HG03558 (cell line): ENCODE data around the gene PRDM16.
"Not testable (repeated sequence)": the region's sequence is repeated elsewhere in the genome, so short reads cannot be mapped to it uniquely, and the experiment has no call there.

Source experiments
- ATAC-seq: cut with Tn5 transposase; IDR thresholded peaks from one replicate; pipeline ENCODE4 v1.9.1; 2021; ENCODE audit warnings: moderate number of reproducible peaks; ENCODE audit not compliant: unreplicated experiment; ENCODE audit errors: extremely low read depth

PRDM16 gene

GRCh38 chr1:3151456-3151855, 82.5 kb downstream of the PRDM16 start:
- ATAC-seq: no peak

DNA sequence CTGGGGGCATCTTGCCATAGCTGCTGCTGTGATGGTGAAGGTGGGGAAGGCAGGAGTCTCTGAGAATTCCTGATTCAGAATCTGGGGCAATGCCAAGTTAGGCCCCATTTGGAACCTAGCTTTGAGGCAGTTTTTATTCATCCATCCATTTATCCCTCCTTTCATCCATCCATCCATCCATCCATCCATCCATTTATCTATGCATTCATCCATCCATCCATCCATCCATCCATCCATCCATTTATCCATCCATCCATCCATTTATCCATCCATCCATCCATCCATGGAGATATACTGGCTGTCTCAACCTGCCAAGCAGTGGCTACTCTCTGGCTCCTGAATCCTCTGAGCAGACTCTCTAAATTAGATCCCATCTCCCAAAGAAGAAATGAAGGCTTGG, 83.1 kb downstream of the PRDM16 start:
- no peak for ATAC-seq

DNA sequence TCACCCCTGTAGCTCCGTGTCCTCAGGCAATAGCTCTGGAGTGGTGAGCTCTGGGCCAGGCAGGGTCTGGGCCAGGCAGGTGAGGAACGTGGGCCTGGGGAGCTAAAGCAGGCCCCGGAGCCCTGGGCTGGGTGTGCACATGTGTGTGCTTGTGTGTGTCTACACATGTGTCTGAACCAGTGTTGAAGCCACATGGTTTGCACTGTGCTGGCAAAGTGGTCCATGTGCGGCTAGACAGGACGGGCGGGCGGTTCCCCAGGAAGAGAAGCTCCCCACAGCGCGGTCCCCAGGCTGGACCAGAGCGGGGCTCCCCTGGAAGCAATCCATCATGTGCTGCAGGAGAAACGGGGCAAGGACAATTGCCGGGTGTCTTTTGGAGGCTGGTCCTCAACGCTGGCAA, 84.2 kb downstream of the PRDM16 start:
- no peak for ATAC-seq

GRCh38 chr1:3153902-3154795, 85.1 kb downstream of the PRDM16 start:
- no peak for ATAC-seq

GRCh38 chr1:3155056-3155925, 86.3 kb downstream of the PRDM16 start:
- ATAC-seq: no peak

DNA sequence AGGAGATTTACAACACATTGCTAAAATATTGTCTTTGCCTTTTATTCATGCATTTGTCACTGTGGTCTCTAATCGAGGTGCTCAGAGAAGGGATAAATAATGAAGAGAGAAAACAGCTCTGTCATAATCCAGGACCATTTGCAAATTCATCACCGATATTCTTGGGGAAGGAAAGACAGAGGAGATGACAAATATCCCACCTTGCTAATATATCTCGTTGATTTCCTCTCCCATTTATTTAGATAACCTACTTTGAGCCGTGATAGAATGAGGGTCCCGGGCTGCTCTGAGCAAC, 86.9 kb downstream of the PRDM16 start:
- no peak for ATAC-seq

DNA sequence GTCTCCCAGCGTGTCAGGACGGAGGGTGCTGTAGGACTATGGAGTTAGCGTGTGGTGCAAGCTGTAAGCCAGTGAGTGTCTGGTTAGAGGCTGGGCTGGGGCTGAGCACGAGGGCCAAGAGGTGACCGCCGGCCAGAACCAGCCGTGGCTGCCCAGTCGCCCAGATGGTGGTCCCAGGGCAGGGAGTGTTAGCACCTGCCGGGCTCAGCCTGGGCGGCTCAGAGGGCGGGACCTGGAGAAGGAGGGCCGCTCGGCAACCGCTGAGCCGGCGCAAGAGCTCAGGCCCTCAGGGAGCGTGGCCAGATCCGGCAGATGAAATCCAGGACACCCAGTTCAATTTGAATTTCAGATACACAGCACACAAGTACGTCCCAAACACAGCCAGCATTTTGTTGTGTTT, 87.9 kb downstream of the PRDM16 start:
- no peak for ATAC-seq

DNA sequence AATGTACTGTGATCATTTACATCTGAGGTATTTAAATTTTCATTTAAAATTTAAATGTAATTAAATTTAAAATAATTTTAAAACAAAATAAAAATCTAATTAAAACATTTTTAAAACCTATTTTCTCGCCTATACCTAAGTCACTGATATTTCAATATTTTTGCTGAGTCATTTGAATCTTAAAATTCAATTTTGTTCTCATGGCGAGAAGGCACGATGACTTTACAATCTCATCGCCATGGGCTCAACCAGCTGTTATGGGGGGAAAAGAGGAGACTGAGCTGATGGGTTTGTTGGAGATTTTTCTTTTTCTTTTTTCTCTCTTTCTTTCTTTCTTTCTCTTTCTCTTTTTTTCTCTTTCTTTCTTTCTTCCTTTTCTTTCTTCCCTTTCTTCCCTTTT, 89.3 kb downstream of the PRDM16 start:
- ATAC-seq: no peak

DNA sequence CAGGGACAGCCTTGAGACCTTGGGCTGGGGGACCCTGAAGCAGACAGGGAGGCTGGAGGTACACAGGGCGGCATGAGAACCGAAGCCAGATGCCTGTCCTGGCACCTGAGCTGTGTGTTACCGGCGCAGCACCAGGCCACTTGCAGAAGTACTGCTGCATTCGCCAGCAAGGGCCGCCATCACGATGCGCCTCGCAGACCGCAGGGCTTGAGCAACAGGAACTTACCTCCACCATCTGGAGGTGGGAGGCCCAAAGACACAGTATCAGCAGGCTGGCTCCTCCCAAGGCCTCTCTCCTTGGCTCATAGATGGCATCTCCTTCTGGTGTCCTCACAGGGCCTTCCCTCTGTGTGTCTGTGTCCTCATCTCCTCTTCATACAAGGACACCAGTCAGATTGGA, 90.1 kb downstream of the PRDM16 start:
- no peak for ATAC-seq

GRCh38 chr1:3159996-3160395, 91.0 kb downstream of the PRDM16 start:
- no peak for ATAC-seq

DNA sequence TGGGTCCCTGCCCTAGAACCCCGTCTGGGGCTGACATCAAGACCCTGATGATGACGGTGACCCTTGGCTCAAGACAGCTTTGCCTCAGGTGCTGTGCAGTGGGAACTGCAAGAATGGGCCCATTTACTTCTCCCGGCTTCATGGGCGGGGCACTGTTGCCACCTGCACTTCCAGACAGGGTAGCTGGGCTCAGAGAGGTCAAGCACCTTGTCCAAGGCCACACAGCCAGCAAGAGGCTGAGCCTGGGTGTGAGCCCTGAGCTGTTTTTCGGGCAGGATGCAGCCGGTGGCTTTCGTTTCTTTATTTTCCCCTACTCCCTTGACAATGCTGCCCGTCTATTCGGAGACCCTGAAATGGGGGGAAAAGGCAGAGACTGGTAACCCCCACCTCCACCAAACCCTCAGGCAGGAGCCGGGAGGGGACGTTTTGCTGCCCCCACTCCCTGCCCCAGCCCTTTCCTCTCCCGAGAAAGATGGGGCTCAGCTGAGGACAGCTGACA, 91.7 kb downstream of the PRDM16 start:
- no peak for ATAC-seq

- no peak for ATAC-seq
Observed at GRCh38 chr1:3161176-3161840, 92.3 kb downstream of the PRDM16 start.

GRCh38 chr1:3162322-3162882, 93.4 kb downstream of the PRDM16 start:
- no peak for ATAC-seq

GRCh38 chr1:3163356-3163755, 94.4 kb downstream of the PRDM16 start:
- no peak for ATAC-seq

DNA sequence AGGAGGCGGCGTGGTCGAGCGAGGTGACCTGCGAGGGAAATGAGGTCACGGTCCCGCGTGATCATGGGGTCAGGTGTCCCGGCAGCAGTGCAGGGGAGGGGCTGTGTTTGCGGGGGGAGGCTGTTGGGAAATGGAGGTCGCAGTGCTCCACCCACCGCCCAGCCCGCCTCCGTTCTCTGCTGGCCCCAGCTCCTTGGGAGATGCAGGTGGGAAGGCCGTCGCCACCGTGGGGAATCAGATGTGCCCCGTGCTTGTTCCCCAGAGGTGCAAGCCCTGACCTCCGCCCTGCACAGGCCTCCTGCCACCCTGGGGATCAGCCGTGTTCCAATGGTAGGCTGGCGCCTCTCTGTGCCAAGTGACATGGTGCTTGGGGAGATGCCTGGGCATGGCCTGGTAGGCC, 95.7 kb downstream of the PRDM16 start:
- ATAC-seq: no peak

DNA sequence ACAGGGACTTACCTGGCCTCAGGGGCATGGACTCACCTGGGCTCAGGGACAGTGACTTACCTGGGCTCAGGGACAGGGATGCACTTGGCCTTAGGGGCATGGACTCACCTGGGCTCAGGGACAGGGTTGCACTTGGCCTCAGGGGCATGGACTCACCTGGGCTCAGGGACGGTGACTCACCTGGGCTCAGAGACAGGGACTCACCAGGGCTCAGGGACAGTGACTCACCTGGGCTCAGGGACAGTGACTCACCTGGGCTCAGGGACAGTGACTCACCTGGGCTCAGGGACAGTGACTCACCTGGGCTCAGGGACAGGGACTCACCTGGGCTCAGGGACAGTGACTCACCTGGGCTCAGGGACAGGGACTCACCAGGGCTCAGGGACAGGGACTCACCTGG, 96.2 kb downstream of the PRDM16 start:
- ATAC-seq: not testable (repeated sequence)

GRCh38 chr1:3166206-3166918, 97.4 kb downstream of the PRDM16 start:
- ATAC-seq: no peak

- no peak for ATAC-seq
Observed at GRCh38 chr1:3167255-3167654, 98.3 kb downstream of the PRDM16 start.

DNA sequence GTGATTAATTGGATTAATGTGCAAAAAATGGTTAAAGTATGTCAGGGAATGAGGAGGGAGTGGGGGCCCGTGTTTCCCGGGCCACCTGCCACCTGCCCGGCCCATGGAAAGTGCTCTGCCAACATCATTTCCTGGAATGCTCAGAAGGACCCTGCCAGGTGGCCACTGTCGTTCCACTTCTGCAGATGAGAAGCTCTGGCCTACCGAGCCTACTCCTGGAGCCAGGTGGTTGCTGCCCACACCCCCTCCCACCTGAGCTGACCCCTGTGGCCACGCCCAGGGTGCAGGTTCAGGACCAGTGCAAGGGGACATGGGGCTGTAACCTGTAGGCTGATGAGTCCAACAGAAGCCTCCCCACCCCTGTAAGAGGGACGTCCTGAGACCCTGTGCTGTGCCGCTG, 99.7 kb downstream of the PRDM16 start:
- no peak for ATAC-seq
